NCI-H1417 treated with DMSO at 0.1 percent for 48 hours (cell line): ENCODE data around the gene CMIP.

Experiments
- DNase-seq: peaks from one replicate; lab custom pipeline; 2025; lab: John Stamatoyannopoulos, UW

The CMIP gene

GRCh38 chr16:81586977-81587625 is 142.5 kb downstream of the CMIP start:
- no peak for DNase-seq

- DNase-seq = no peak
These were observed 143.1 kb downstream of the CMIP start for GRCh38 chr16:81587626-81588160.

GRCh38 chr16:81588326-81589081 is 143.9 kb downstream of the CMIP start:
- DNase-seq = no peak

GRCh38 chr16:81589975-81590650 is 145.5 kb downstream of the CMIP start:
- DNase-seq = no peak

- no peak for DNase-seq
These were observed 146.3 kb downstream of the CMIP start for GRCh38 chr16:81590714-81591544.

GRCh38 chr16:81591545-81591870 is 146.9 kb downstream of the CMIP start:
- DNase-seq = no peak

- no peak for DNase-seq
These were observed 147.8 kb downstream of the CMIP start for GRCh38 chr16:81592353-81592866.

- peak; percentile 21 for DNase-seq
These were observed 148.9 kb downstream of the CMIP start for GRCh38 chr16:81593481-81593880.

- no peak for DNase-seq
These were observed 151.2 kb downstream of the CMIP start for GRCh38 chr16:81595629-81596292.

- DNase-seq = no peak
These were observed 152.6 kb downstream of the CMIP start for GRCh38 chr16:81597079-81597658.

GRCh38 chr16:81598083-81598482 is 153.5 kb downstream of the CMIP start:
- no peak for DNase-seq

- no peak for DNase-seq
These were observed 154.6 kb downstream of the CMIP start for GRCh38 chr16:81599034-81599744.

- DNase-seq = no peak
These were observed 155.7 kb downstream of the CMIP start for GRCh38 chr16:81600275-81600674.

GRCh38 chr16:81601008-81601428 is 156.4 kb downstream of the CMIP start:
- DNase-seq = no peak

- DNase-seq = no peak
These were observed 157.1 kb downstream of the CMIP start for GRCh38 chr16:81601601-81602255.

- DNase-seq = no peak
These were observed 157.7 kb downstream of the CMIP start for GRCh38 chr16:81602256-81602776.

- no peak for DNase-seq
These were observed 158.2 kb downstream of the CMIP start for GRCh38 chr16:81602792-81603191.

- DNase-seq = no peak
These were observed 160.4 kb downstream of the CMIP start for GRCh38 chr16:81604960-81605383.

- no peak for DNase-seq
These were observed 161.4 kb downstream of the CMIP start for GRCh38 chr16:81606039-81606438.
